PC-3 (cell line): ENCODE data around the gene SPATA16. TPM values are rescaled to one million over a fixed set of nuclear protein-coding genes. Genes with fewer than 3 reads are reported as not detected.

Experiments used
- ATAC-seq: fragments of 200-7000 bp; cut with Tn5 transposase; 2 replicates; pipeline ENCODE4 v1.9.1; 2020; ENCODE audit warnings: mild to moderate bottlenecking, moderate library complexity
- BruUV-seq: library from RNA; stranded (reverse); fragments of 400-500 nt; replicated peaks from 2 replicates; lab custom pipeline; 2021; lab: Mats Ljungman, UMichigan
- CTCF ChIA-PET: fragments of 300-600 bp; sonication (Branson Sonifier 250); formaldehyde crosslinking; loops from one replicate; lab custom pipeline; 2022; ENCODE audit warnings: antibody characterized with exemption; lab: Charles Lee
- POLR2A ChIA-PET: fragments of 300-600 bp; sonication (Branson Sonifier 250); formaldehyde crosslinking; loops from one replicate; lab custom pipeline; 2022; ENCODE audit warnings: antibody characterized with exemption; ENCODE audit not compliant: unreplicated experiment; lab: Charles Lee
- DNase-seq: peaks from one replicate; pipeline ENCODE4 v3.0.0-alpha.2; 2015
- H2AFZ ChIP-seq: fragments of 300-600 bp; sonication (generic); 2 replicates; pipeline ENCODE4 v1.6.0; 2016; ENCODE audit warnings: antibody characterized with exemption, low read length
- H3F3A ChIP-seq: fragments of 300-600 bp; sonication (generic); one replicate; pipeline ENCODE4 v1.6.0; 2017; ENCODE audit warnings: antibody characterized with exemption, low read length, control low read depth, mild to moderate bottlenecking; ENCODE audit not compliant: unreplicated experiment
- H3K27ac ChIP-seq: fragments of 300-600 bp; sonication (generic); 2 replicates; pipeline ENCODE4 v1.5.1; 2016; ENCODE audit warnings: mild to moderate bottlenecking, low read length
- H3K27me3 ChIP-seq: fragments of 300-600 bp; sonication (generic); 2 replicates; pipeline ENCODE4 v1.6.1; 2016; ENCODE audit warnings: low read length, mixed read lengths
- H3K36me3 ChIP-seq: fragments of 300-600 bp; sonication (generic); 2 replicates; pipeline ENCODE4 v1.6.1; 2016; ENCODE audit warnings: low read depth, mixed run types, low read length, mixed read lengths
- H3K4me1 ChIP-seq: fragments of 300-600 bp; sonication (generic); 2 replicates; pipeline ENCODE4 v1.5.1; 2016; ENCODE audit warnings: low read length; ENCODE audit not compliant: insufficient read depth
- H3K4me2 ChIP-seq: fragments of 300-600 bp; sonication (generic); 2 replicates; pipeline ENCODE4 v1.6.0; 2016; ENCODE audit warnings: low read length
- H3K4me3 ChIP-seq: fragments of 300-600 bp; sonication (generic); 2 replicates; pipeline ENCODE4 v1.5.1; 2016; ENCODE audit warnings: mild to moderate bottlenecking, low read length, mixed read lengths
- H3K79me2 ChIP-seq: fragments of 300-600 bp; sonication (generic); 2 replicates; pipeline ENCODE4 v1.6.1; 2017; ENCODE audit warnings: low read length, mixed read lengths
- H3K9ac ChIP-seq: fragments of 300-600 bp; sonication (generic); 2 replicates; pipeline ENCODE4 v1.6.0; 2016; ENCODE audit warnings: mild to moderate bottlenecking, low read length
- H3K9me2 ChIP-seq: fragments of 300-600 bp; sonication (generic); replicated peaks from 2 replicates; pipeline ENCODE4 v1.6.1; 2016; ENCODE audit warnings: mixed run types, low read length, mixed read lengths
- H3K9me3 ChIP-seq: fragments of 300-600 bp; sonication (generic); 2 replicates; pipeline ENCODE4 v1.6.1; 2016; ENCODE audit warnings: low read length, mixed read lengths
- H4K20me1 ChIP-seq: fragments of 300-600 bp; sonication (generic); 2 replicates; pipeline ENCODE4 v1.6.1; 2016; ENCODE audit warnings: low read length, mixed read lengths
- EZH2 ChIP-seq: fragments of 300-600 bp; sonication (generic); IDR thresholded peaks from one replicate; pipeline ENCODE4 v1.6.1; 2017; ENCODE audit warnings: antibody characterized with exemption, mild to moderate bottlenecking, low read length; ENCODE audit not compliant: unreplicated experiment
- EZH2phosphoT487 ChIP-seq: fragments of 300-600 bp; sonication (generic); IDR thresholded peaks from 2 replicates; pipeline ENCODE4 v1.6.1; 2018; ENCODE audit warnings: mild to moderate bottlenecking, antibody characterized with exemption, low read length, borderline replicate concordance
- intact Hi-C: fragments of 100-400 bp; cut with micrococcal nuclease; formaldehyde crosslinking; loops from 2 replicates; pipeline ENCODE4 v1.9.0; 2023
- total RNA-seq: library from RNA; depleted of rRNA; stranded (reverse); fragments of >200 nt; gene quantifications from 2 replicates; pipeline ENCODE4 v1.2.3, GENCODE V29; 2014
- TF ChIP-seq, protein P1 (sequence below): fragments of 300-600 bp; sonication (generic); conservative IDR thresholded peaks from 2 replicates; pipeline ENCODE4 v1.5.1; 2017; ENCODE audit warnings: antibody characterized with exemption, low read depth, mild to moderate bottlenecking, low read length

Gene SPATA16
- total RNA-seq, 1 experiment from 2014 or later, result not detected

DNA sequence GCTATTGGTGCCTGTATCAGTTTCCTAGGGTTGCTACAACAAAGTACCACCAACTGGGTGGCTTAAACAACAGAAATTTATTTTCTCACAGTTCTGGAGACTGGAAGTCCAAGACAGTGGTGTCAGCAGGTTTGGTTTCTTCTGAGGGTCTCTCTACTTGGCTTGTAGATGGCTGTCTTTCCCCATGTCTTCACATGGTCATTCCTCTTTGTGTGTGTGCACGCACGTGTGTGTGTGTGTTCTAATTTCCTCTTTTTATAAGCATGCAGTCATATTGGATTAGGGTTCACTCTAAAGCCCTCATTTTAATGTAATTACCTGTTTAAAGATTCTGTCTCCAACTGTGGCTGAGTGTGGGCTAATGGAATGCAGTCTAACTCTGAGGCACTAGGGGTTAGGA is 182.5 kb downstream of the SPATA16 start:
- Histone ChIP-seq H3K9ac (no peak overlapping the region), H4K20me1 (no peaks in the 10 kb centered on the region), H3K4me1 (no peaks in the 10 kb centered on the region), H2AFZ (no peak overlapping the region), H3K9me2 (no peaks in the 10 kb centered on the region), H3F3A (no peaks in the 10 kb centered on the region), H3K9me3 (no peaks in the 10 kb centered on the region), H3K27me3 (peaks cover 52% of the 10 kb centered on the region), H3K36me3 (no peaks in the 10 kb centered on the region), H3K79me2 (no peaks in the 10 kb centered on the region), H3K27ac (no peak overlapping the region), H3K4me2 (no peak overlapping the region), H3K4me3 (no peak overlapping the region)
- no peak for DNase-seq
- POLR2A ChIA-PET, result no interaction called here
- TF ChIP-seq EZH2phosphoT487 (no peak), EZH2 (no peak)
- TF ChIP-seq, protein P1, sequence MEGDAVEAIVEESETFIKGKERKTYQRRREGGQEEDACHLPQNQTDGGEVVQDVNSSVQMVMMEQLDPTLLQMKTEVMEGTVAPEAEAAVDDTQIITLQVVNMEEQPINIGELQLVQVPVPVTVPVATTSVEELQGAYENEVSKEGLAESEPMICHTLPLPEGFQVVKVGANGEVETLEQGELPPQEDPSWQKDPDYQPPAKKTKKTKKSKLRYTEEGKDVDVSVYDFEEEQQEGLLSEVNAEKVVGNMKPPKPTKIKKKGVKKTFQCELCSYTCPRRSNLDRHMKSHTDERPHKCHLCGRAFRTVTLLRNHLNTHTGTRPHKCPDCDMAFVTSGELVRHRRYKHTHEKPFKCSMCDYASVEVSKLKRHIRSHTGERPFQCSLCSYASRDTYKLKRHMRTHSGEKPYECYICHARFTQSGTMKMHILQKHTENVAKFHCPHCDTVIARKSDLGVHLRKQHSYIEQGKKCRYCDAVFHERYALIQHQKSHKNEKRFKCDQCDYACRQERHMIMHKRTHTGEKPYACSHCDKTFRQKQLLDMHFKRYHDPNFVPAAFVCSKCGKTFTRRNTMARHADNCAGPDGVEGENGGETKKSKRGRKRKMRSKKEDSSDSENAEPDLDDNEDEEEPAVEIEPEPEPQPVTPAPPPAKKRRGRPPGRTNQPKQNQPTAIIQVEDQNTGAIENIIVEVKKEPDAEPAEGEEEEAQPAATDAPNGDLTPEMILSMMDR, result no peak
- intact Hi-C loops, result no loop called here
- CTCF ChIA-PET, result no interaction called here
- no TSS peak for BruUV-seq
- no peak for ATAC-seq

DNA sequence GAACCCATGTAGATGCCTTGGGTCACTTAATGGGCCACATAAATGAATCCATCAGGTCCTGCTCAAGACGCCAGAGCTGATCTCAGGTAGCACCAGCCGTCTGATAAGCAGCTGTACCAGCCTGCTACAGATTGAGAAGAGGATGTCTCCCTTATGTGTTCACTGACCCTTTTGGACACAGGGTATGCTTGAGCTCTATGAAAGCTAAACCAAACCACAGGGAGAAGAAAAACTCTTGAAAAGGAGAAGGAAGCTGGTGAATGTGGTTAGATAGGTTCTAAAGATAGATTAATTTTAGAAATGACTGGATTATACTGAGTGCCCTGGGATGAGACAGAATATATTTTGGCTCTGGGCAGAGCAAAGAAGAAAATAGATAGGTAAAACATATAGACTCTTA is 187.5 kb downstream of the SPATA16 start:
- intact Hi-C loops, result no loop called here
- POLR2A ChIA-PET, result no interaction called here
- no peak for ATAC-seq
- Histone ChIP-seq H3K9ac (no peak overlapping the region), H3K9me2 (no peaks in the 10 kb centered on the region), H2AFZ (no peak overlapping the region), H3K27me3 (peaks cover 67% of the 10 kb centered on the region), H3F3A (no peaks in the 10 kb centered on the region), H3K27ac (no peak overlapping the region), H4K20me1 (no peaks in the 10 kb centered on the region), H3K4me1 (no peaks in the 10 kb centered on the region), H3K36me3 (no peaks in the 10 kb centered on the region), H3K4me3 (no peak overlapping the region), H3K79me2 (no peaks in the 10 kb centered on the region), H3K9me3 (no peaks in the 10 kb centered on the region), H3K4me2 (no peak overlapping the region)
- no peak for TF ChIP-seq EZH2
- TF ChIP-seq, protein P1, result no peak
- TF ChIP-seq EZH2phosphoT487, result no peak
- DNase-seq, result no peak
- CTCF ChIA-PET, result no interaction called here
- no TSS peak for BruUV-seq

DNA sequence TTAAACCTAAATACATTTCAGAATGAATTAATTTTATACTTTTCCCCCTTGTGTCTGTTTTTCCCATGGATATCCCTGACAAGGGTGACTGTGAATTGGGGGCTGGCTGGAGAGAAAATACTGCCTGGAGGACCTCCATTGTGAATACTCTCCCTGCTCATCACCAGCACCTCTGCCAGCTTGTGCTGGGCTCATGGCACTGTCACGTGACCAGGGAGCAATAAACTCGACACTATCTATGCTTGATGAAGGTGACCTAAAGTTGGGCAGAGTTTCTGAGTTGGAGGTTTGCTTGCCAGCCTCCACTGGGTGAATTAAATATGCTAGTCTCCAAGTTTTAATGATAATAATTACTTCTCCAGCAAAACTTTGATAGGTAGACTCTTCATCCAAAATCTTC is 189.5 kb downstream of the SPATA16 start:
- no peak overlapping the region for H3K4me3 ChIP-seq
- BruUV-seq, result no TSS peak
- H4K20me1 ChIP-seq, result no peaks in the 10 kb centered on the region
- no peak overlapping the region for H2AFZ ChIP-seq
- ATAC-seq (no peak), DNase-seq (no peak)
- no peaks in the 10 kb centered on the region for H3K79me2 ChIP-seq
- H3K27ac ChIP-seq, result no peak overlapping the region
- H3K9me3 ChIP-seq, result no peaks in the 10 kb centered on the region
- no peaks in the 10 kb centered on the region for H3K36me3 ChIP-seq
- peaks cover 48% of the 10 kb centered on the region; the same call in 1 of the 2 replicates for H3K27me3 ChIP-seq
- no peak for TF ChIP-seq EZH2phosphoT487
- TF ChIP-seq, protein P1, result no peak
- TF ChIP-seq EZH2, result no peak
- H3K4me1 ChIP-seq, result no peaks in the 10 kb centered on the region
- H3K4me2 ChIP-seq, result no peak overlapping the region
- no peaks in the 10 kb centered on the region for H3F3A ChIP-seq
- CTCF ChIA-PET, result no interaction called here
- intact Hi-C loops, result no loop called here
- POLR2A ChIA-PET, result no interaction called here
- H3K9me2 ChIP-seq, result no peaks in the 10 kb centered on the region
- no peak overlapping the region for H3K9ac ChIP-seq
